HepG2 (cell line): ENCODE data around the gene ETFA. TPM values are rescaled to one million over a fixed set of nuclear protein-coding genes. Genes with fewer than 3 reads are reported as not detected.

Source experiments
- ATF7-NPFF ChIP-seq: sonication (generic); formaldehyde crosslinking; IDR thresholded peaks from 2 replicates; pipeline ENCODE4 v1.8.1; 2023; ENCODE audit warnings: mild to moderate bottlenecking, low read depth, missing genetic modification reagents, moderate library complexity
- BATF2 ChIP-seq: sonication (generic); formaldehyde crosslinking; IDR thresholded peaks from 2 replicates; pipeline ENCODE4 v1.8.0; 2022; ENCODE audit warnings: mild to moderate bottlenecking, missing genetic modification reagents, moderate library complexity
- E2F5 ChIP-seq: sonication (generic); formaldehyde crosslinking; conservative IDR thresholded peaks from 2 replicates; pipeline ENCODE4 v1.4.0; 2020; ENCODE audit warnings: missing genetic modification reagents
- FOXC1 ChIP-seq: sonication (generic); formaldehyde crosslinking; IDR thresholded peaks from 2 replicates; pipeline ENCODE4 v1.8.0; 2022; ENCODE audit warnings: mild to moderate bottlenecking, missing genetic modification reagents, borderline replicate concordance
- MAFF ChIP-seq: IDR thresholded peaks from 2 replicates; pipeline ENCODE4 v1.6.1; 2011; ENCODE audit warnings: low read depth, low read length, improper control_type of control experiment
- MAFG ChIP-seq: sonication (generic); formaldehyde crosslinking; IDR thresholded peaks from 2 replicates; pipeline ENCODE4 v1.5.1; 2020; ENCODE audit warnings: mild to moderate bottlenecking, missing genetic modification reagents
- MBD4 ChIP-seq: IDR thresholded peaks from 2 replicates; pipeline ENCODE4 v1.6.1; 2012; ENCODE audit warnings: low read length, inconsistent platforms, borderline replicate concordance
- MEIS1 ChIP-seq: sonication (generic); formaldehyde crosslinking; IDR thresholded peaks from 2 replicates; pipeline ENCODE4 v1.9.0; 2021; ENCODE audit warnings: mild to moderate bottlenecking, missing genetic modification reagents, moderate library complexity, borderline replicate concordance
- PAXIP1 ChIP-seq: sonication (generic); formaldehyde crosslinking; conservative IDR thresholded peaks from 2 replicates; pipeline ENCODE4 v1.4.0; 2020; ENCODE audit warnings: mild to moderate bottlenecking, missing genetic modification reagents, moderate library complexity
- RBAK ChIP-seq: sonication (generic); formaldehyde crosslinking; IDR thresholded peaks from 2 replicates; pipeline ENCODE4 v1.5.1; 2020; ENCODE audit warnings: mild to moderate bottlenecking, missing genetic modification reagents
- SOX6 ChIP-seq, 2 experiments: fragments of 450-650 bp in 1 of 2; sonication (generic) in 1 of 2; formaldehyde crosslinking in 1 of 2; IDR thresholded peaks; 2 replicates each; pipeline versions ENCODE4 v1.4.0 to v1.6.1; 2017 to 2020; ENCODE audit warnings: antibody characterized with exemption in 1 of 2, mild to moderate bottlenecking in 1 of 2, missing genetic modification reagents in 1 of 2
- SP1 ChIP-seq, 2 experiments: fragments of 450-650 bp in 1 of 2; sonication (generic) in 1 of 2; formaldehyde crosslinking in 1 of 2; IDR thresholded peaks; 2 replicates each; pipeline versions ENCODE4 v1.4.0 to v1.6.1; 2016 to 2020; ENCODE audit warnings: missing genetic modification reagents in 1 of 2
- ZBTB42 ChIP-seq: sonication (generic); formaldehyde crosslinking; IDR thresholded peaks from 2 replicates; pipeline ENCODE4 v1.5.0; 2020; ENCODE audit warnings: mild to moderate bottlenecking, missing genetic modification reagents
- ZNF432 ChIP-seq: sonication (generic); formaldehyde crosslinking; IDR thresholded peaks from 2 replicates; pipeline ENCODE4 v1.5.0; 2020; ENCODE audit warnings: missing genetic modification reagents, mild to moderate bottlenecking, borderline replicate concordance
- ZNF552 ChIP-seq: sonication (generic); formaldehyde crosslinking; IDR thresholded peaks from 2 replicates; pipeline ENCODE4 v1.9.0; 2022; ENCODE audit warnings: missing genetic modification reagents, mild to moderate bottlenecking, borderline replicate concordance
- ZNF598 ChIP-seq: sonication (generic); formaldehyde crosslinking; IDR thresholded peaks from 2 replicates; pipeline ENCODE4 v1.5.1; 2020; ENCODE audit warnings: mild to moderate bottlenecking, missing genetic modification reagents, borderline replicate concordance
- ZNF619 ChIP-seq: sonication (generic); formaldehyde crosslinking; IDR thresholded peaks from 2 replicates; pipeline ENCODE4 v1.4.0; 2020; ENCODE audit warnings: mild to moderate bottlenecking, missing genetic modification reagents
- ZNF737 ChIP-seq: sonication (generic); formaldehyde crosslinking; IDR thresholded peaks from 2 replicates; pipeline ENCODE4 v1.5.0; 2020; ENCODE audit warnings: missing genetic modification reagents, mild to moderate bottlenecking, borderline replicate concordance
- polyA plus RNA-seq, 8 experiments: library from polyadenylated mRNA; depleted of rRNA in 3 of 8; stranded (reverse) in 7 of 8; unstranded in 1 of 8; fragments of >200 nt; fragmentation: Illumina TruSeq in 4 of 8; extraction: Trizol in 4 of 8; gene quantifications; 2 replicates each; pipeline versions ENCODE4 v1.2.1 to v1.2.3, GENCODE V29; 2011 to 2016; ENCODE audit warnings: low read depth in 4 of 8, missing spikeins in 1 of 8, mixed read lengths in 1 of 8; ENCODE audit not compliant: insufficient read depth in 1 of 8
- total RNA-seq, 5 experiments: library from RNA; depleted of rRNA; stranded (reverse); fragments of >200 nt; fragmentation: Illumina TruSeq; extraction: Trizol; gene quantifications; 2 replicates each; pipeline ENCODE4 v1.2.3, GENCODE V29; 2016; ENCODE audit warnings: low read depth in 1 of 5

ETFA gene
- total and polyA plus RNA-seq, 2 of the 13 experiments (the other 11 are each of a cell fraction or from before 2014, with no cell fraction given): 291 to 396 TPM

- TF ChIP-seq ZBTB42 (CRISPR knock-in tag): no peak
- TF ChIP-seq RBAK (CRISPR knock-in tag): no peak
- no peak for TF ChIP-seq ZNF432
- no peak for TF ChIP-seq ZNF552 (CRISPR knock-in tag)
- no peak; the same call in 1 of the 2 replicates for TF ChIP-seq ATF7-NPFF (CRISPR knock-in tag)
- TF ChIP-seq ZNF598: no peak
- TF ChIP-seq E2F5: no peak
- TF ChIP-seq MBD4: no peak
- TF ChIP-seq SP1 (IDR thresholded peaks at IDR 0.05): no peak
- no peak for TF ChIP-seq SP1 (CRISPR knock-in tag; IDR thresholded peaks at IDR 0.05)
- 0 out of 2 replicates have a peak, but pooled peaks have one; percentile 30 for TF ChIP-seq MAFG (CRISPR knock-in tag)
- TF ChIP-seq SOX6 (IDR thresholded peaks at IDR 0.05): no peak
- no peak; the same call in 1 of the 2 replicates for TF ChIP-seq SOX6 (CRISPR knock-in tag; IDR thresholded peaks at IDR 0.05)
- no peak for TF ChIP-seq BATF2 (CRISPR knock-in tag)
- TF ChIP-seq MEIS1 (CRISPR knock-in tag): no peak
- TF ChIP-seq FOXC1 (CRISPR knock-in tag): peak; percentile 74
- TF ChIP-seq PAXIP1 (CRISPR knock-in tag): peak; percentile 25; the same call in 1 of the 2 replicates
- TF ChIP-seq ZNF737 (CRISPR knock-in tag): no peak
- TF ChIP-seq MAFF: no peak
- TF ChIP-seq ZNF619 (CRISPR knock-in tag): no peak
Observed at GRCh38 chr15:76345880-76346668, 34.8 kb upstream of the ETFA start (continued).
